H9 (cell line): ENCODE results near the gene KRTAP10-4. TPM values are rescaled to one million over a fixed set of nuclear protein-coding genes. Genes with fewer than 3 reads are reported as not detected.
A peak's percentile ranks its signal among the peaks of the same experiment; 100 is the strongest.

Source experiments
- DNase-seq: peaks from one replicate; pipeline ENCODE4 v3.0.0-alpha.2; 2017
- H2AFZ ChIP-seq: one replicate; pipeline ENCODE4 v1.6.1; 2013; ENCODE audit warnings: mild to moderate bottlenecking, low read length, control low read depth, moderate library complexity
- H2AK5ac ChIP-seq: 2 replicates; pipeline ENCODE4 v1.6.1; 2013; ENCODE audit warnings: low read length, control low read depth, mixed read lengths; ENCODE audit not compliant: insufficient read length
- H2BK120ac ChIP-seq: one replicate; pipeline ENCODE4 v1.6.1; 2013; ENCODE audit warnings: low read depth, mild to moderate bottlenecking, low read length, control low read depth, inconsistent platforms; ENCODE audit not compliant: poor library complexity, severe bottlenecking
- H2BK12ac ChIP-seq: 2 replicates; pipeline ENCODE4 v1.6.1; 2013; ENCODE audit warnings: low read length, control low read depth, mixed read lengths, low read depth; ENCODE audit not compliant: insufficient read length
- H2BK15ac ChIP-seq: 2 replicates; pipeline ENCODE4 v1.6.1; 2013; ENCODE audit warnings: low read depth, low read length, control low read depth
- H2BK20ac ChIP-seq: one replicate; pipeline ENCODE4 v1.6.1; 2013; ENCODE audit warnings: low read depth, mild to moderate bottlenecking, low read length, control low read depth, inconsistent platforms; ENCODE audit not compliant: poor library complexity, severe bottlenecking
- H2BK5ac ChIP-seq: 2 replicates; pipeline ENCODE4 v1.6.1; 2013; ENCODE audit warnings: low read length, control low read depth, mixed read lengths; ENCODE audit not compliant: insufficient read length
- H3K14ac ChIP-seq: 2 replicates; pipeline ENCODE4 v1.6.1; 2013; ENCODE audit warnings: low read length, control low read depth; ENCODE audit not compliant: insufficient read depth
- H3K18ac ChIP-seq: 2 replicates; pipeline ENCODE4 v1.6.1; 2013; ENCODE audit warnings: low read depth, mild to moderate bottlenecking, mixed read lengths, low read length, control low read depth; ENCODE audit not compliant: insufficient read length
- H3K23ac ChIP-seq: 2 replicates; pipeline ENCODE4 v1.6.1; 2013; ENCODE audit warnings: low read length, control low read depth, mixed read lengths, low read depth; ENCODE audit not compliant: insufficient read length
- H3K23me2 ChIP-seq: 2 replicates; pipeline ENCODE4 v1.6.1; 2013; ENCODE audit warnings: low read depth, mild to moderate bottlenecking, mixed read lengths, low read length, control low read depth; ENCODE audit not compliant: insufficient read length, poor library complexity, severe bottlenecking
- H3K27ac ChIP-seq: 2 replicates; pipeline ENCODE4 v1.5.1; 2013; ENCODE audit warnings: low read length, control low read depth, mixed read lengths, low read depth; ENCODE audit not compliant: insufficient read length
- H3K27me3 ChIP-seq: 2 replicates; pipeline ENCODE4 v1.6.1; 2013; ENCODE audit warnings: low read length, control low read depth, inconsistent platforms; ENCODE audit not compliant: insufficient read depth
- H3K4ac ChIP-seq: 2 replicates; pipeline ENCODE4 v1.6.1; 2013; ENCODE audit warnings: low read depth, mild to moderate bottlenecking, control low read depth, inconsistent platforms, low read length, moderate library complexity
- H3K4me1 ChIP-seq: 2 replicates; pipeline ENCODE4 v1.6.1; 2013; ENCODE audit warnings: low read length, control low read depth, inconsistent platforms; ENCODE audit not compliant: insufficient read depth
- H3K4me2 ChIP-seq: 2 replicates; pipeline ENCODE4 v1.6.1; 2013; ENCODE audit warnings: low read length, control low read depth, mixed read lengths; ENCODE audit not compliant: insufficient read length, insufficient read depth
- H3K56ac ChIP-seq: 2 replicates; pipeline ENCODE4 v1.6.1; 2013; ENCODE audit warnings: low read depth, mild to moderate bottlenecking, mixed read lengths, low read length, control low read depth; ENCODE audit not compliant: insufficient read length
- H3K79me1 ChIP-seq: 2 replicates; pipeline ENCODE4 v1.6.1; 2013; ENCODE audit warnings: low read depth, mild to moderate bottlenecking, moderate library complexity, low read length, control low read depth, inconsistent platforms; ENCODE audit not compliant: insufficient read depth, poor library complexity, severe bottlenecking
- H3K79me2 ChIP-seq: 2 replicates; pipeline ENCODE4 v1.6.1; 2013; ENCODE audit warnings: low read length, control low read depth, inconsistent platforms; ENCODE audit not compliant: insufficient read depth
- H3K9ac ChIP-seq: 2 replicates; pipeline ENCODE4 v1.6.1; 2013; ENCODE audit warnings: low read length, control low read depth, mixed read lengths; ENCODE audit not compliant: insufficient read length; ENCODE audit errors: extremely low read depth
- H3K9me3 ChIP-seq: one replicate; pipeline ENCODE4 v1.6.1; 2013; ENCODE audit warnings: low read depth, low read length, inconsistent platforms; ENCODE audit not compliant: control insufficient read depth
- H3T11ph ChIP-seq: one replicate; pipeline ENCODE4 v1.6.1; 2013; ENCODE audit warnings: mild to moderate bottlenecking, low read length, control low read depth, inconsistent platforms
- H4K20me1 ChIP-seq: one replicate; pipeline ENCODE4 v1.6.1; 2013; ENCODE audit not compliant: control insufficient read depth, insufficient read length, insufficient read depth
- H4K5ac ChIP-seq: 2 replicates; pipeline ENCODE4 v1.6.1; 2013; ENCODE audit warnings: low read depth, mild to moderate bottlenecking, mixed read lengths, low read length, control low read depth; ENCODE audit not compliant: insufficient read length
- H4K8ac ChIP-seq: replicated peaks from 2 replicates; pipeline ENCODE4 v1.6.1; 2013; ENCODE audit warnings: low read length, control low read depth, mixed read lengths, low read depth; ENCODE audit not compliant: insufficient read length
- H4K91ac ChIP-seq: 2 replicates; pipeline ENCODE4 v1.6.1; 2013; ENCODE audit warnings: low read depth, mild to moderate bottlenecking, moderate library complexity, mixed read lengths, low read length, control low read depth; ENCODE audit not compliant: insufficient read length
- H3K27ac Mint-ChIP-seq, 3 experiments: 2 replicates in 2 of 3; 3 replicates in 1 of 3; pipeline ENCODE4 v1.8.0; 2020 to 2021; ENCODE audit warnings: mixed read lengths in 3 of 3, mild to moderate bottlenecking in 1 of 3, moderate library complexity in 1 of 3
- H3K27me3 Mint-ChIP-seq: 2 replicates; pipeline ENCODE4 v1.8.0; 2021; ENCODE audit warnings: low read depth, mild to moderate bottlenecking, moderate library complexity, mixed read lengths
- H3K36me3 Mint-ChIP-seq, 3 experiments: 2 replicates in 2 of 3; 3 replicates in 1 of 3; pipeline ENCODE4 v1.8.0; 2020 to 2021; ENCODE audit warnings: low read depth in 3 of 3, mixed read lengths in 3 of 3; ENCODE audit not compliant: insufficient read depth in 1 of 3
- H3K4me1 Mint-ChIP-seq, 2 experiments: 2 replicates each; pipeline ENCODE4 v1.8.0; 2020; ENCODE audit warnings: mixed read lengths in 2 of 2
- H3K4me3 Mint-ChIP-seq, 2 experiments: 2 replicates in 1 of 2; 3 replicates in 1 of 2; pipeline ENCODE4 v1.8.0; 2020 to 2021; ENCODE audit warnings: mild to moderate bottlenecking in 2 of 2, mixed read lengths in 2 of 2, moderate library complexity in 1 of 2
- H3K9me3 Mint-ChIP-seq, 2 experiments: 2 replicates in 1 of 2; 3 replicates in 1 of 2; pipeline ENCODE4 v1.8.0; 2020; ENCODE audit warnings: mild to moderate bottlenecking in 2 of 2, mixed read lengths in 2 of 2, moderate library complexity in 1 of 2
- CTCF ChIP-seq: fragments of 200-600 bp; sonication (generic); conservative IDR thresholded peaks from 3 replicates; pipeline ENCODE4 v1.8.0; 2021; ENCODE audit warnings: antibody characterized with exemption, mild to moderate bottlenecking
- WGBS: extraction: QIAGEN DNeasy Blood & Tissue Kit; methylation state at CpG from one replicate; pipeline ENCODE4 v1.1.7; 2013; ENCODE audit warnings: missing lambda C conversion rate, low lambda C conversion rate, mixed read lengths; ENCODE audit not compliant: insufficient read length; ENCODE audit errors: extremely low coverage; 5-methylcytosine and 5-hydroxymethylcytosine counted together
- total RNA-seq: library from RNA; stranded (reverse); gene quantifications from 2 replicates; pipeline ENCODE4 v1.2.1, GENCODE V29; 2021

The KRTAP10-4 gene
- total RNA-seq, 1 experiment from 2014 or later: not detected

- no peaks in the 10 kb centered on the region; the same call in none of the 2 replicates for H3K27me3 Mint-ChIP-seq
These were observed 39.5 kb upstream of the KRTAP10-4 start for GRCh38 chr21:44533891-44534627.

More at GRCh38 chr21:44533891-44534627, 39.5 kb upstream of the KRTAP10-4 start:
- no peak overlapping the region for H3K14ac ChIP-seq
- H2AFZ ChIP-seq: no peak overlapping the region
- no peak overlapping the region for H3T11ph ChIP-seq
- H3K79me2 ChIP-seq: no peaks in the 10 kb centered on the region
- DNase-seq: peak; percentile 50
- H3K56ac ChIP-seq: no peak overlapping the region
- Mint-ChIP-seq H3K9me3 (peaks cover 0 to 5% of the 10 kb centered on the region in 2 experiments; a peak in 2 of 5 replicates), H3K4me1 (peaks cover 2 to 8% of the 10 kb centered on the region in 2 experiments; a peak in 3 of 4 replicates), H3K4me3 (no peak overlapping the region), H3K27ac (no peak overlapping the region), H3K36me3 (peaks cover 0 to 5% (median 0%) of the 10 kb centered on the region in 3 experiments; a peak in 1 of 7 replicates)
- H3K27me3 ChIP-seq: no peaks in the 10 kb centered on the region
- no peaks in the 10 kb centered on the region for H3K23me2 ChIP-seq
- no peak overlapping the region for H3K4me2 ChIP-seq
- H4K8ac ChIP-seq: no peak overlapping the region
- H3K18ac ChIP-seq: no peak overlapping the region
- H3K4ac ChIP-seq: no peak overlapping the region
- H2BK20ac ChIP-seq: no peak overlapping the region
- no peaks in the 10 kb centered on the region for H4K20me1 ChIP-seq
- H3K23ac ChIP-seq: no peak overlapping the region
- no peak overlapping the region for H2BK120ac ChIP-seq
- no CpG with 5 or more reads among the region's 21 CpGs for WGBS
- H3K9ac ChIP-seq: no peak overlapping the region
- no peak overlapping the region for H2BK12ac ChIP-seq
- H4K91ac ChIP-seq: no peak overlapping the region
- no peak overlapping the region for H2AK5ac ChIP-seq
- H3K4me1 ChIP-seq: no peaks in the 10 kb centered on the region; the same call in 1 of the 2 replicates
- no peaks in the 10 kb centered on the region for H3K9me3 ChIP-seq
- H3K79me1 ChIP-seq: no peaks in the 10 kb centered on the region
- TF ChIP-seq CTCF: no peak
- no peak overlapping the region for H2BK5ac ChIP-seq
- no peak overlapping the region for H4K5ac ChIP-seq
- H3K27ac ChIP-seq: no peak overlapping the region
- no peak overlapping the region for H2BK15ac ChIP-seq
